MCF 10A (cell line): ENCODE measurements around the gene KRTAP17-1. TPM values are rescaled to one million over a fixed set of nuclear protein-coding genes. Genes with fewer than 3 reads are reported as not detected.

Experiments used
- BruUV-seq: library from RNA; stranded (reverse); fragments of 400-500 nt; replicated peaks from 2 replicates; lab custom pipeline; 2021; lab: Mats Ljungman, UMichigan
- CTCF ChIA-PET: fragments of 300-600 bp; sonication (Branson Sonifier 250); formaldehyde crosslinking; extraction: SDS; loops from one replicate; lab custom pipeline; 2021; ENCODE audit warnings: antibody characterized with exemption, inconsistent platforms; lab: Yijun Ruan, JAX
- POLR2A ChIA-PET: fragments of 300-600, 350-650 bp; sonication (Branson Sonifier 250); formaldehyde crosslinking; extraction: SDS; loops from one replicate; lab custom pipeline; 2020; ENCODE audit warnings: antibody characterized with exemption, inconsistent platforms; lab: Yijun Ruan, JAX
- DNase-seq: peaks from one replicate; pipeline ENCODE4 v3.0.0-alpha.2; 2018; ENCODE audit not compliant: unreplicated experiment
- H3K27ac Mint-ChIP-seq: one replicate; pipeline ENCODE4 v1.8.0; 2022; ENCODE audit warnings: mild to moderate bottlenecking, low read depth, mixed read lengths; ENCODE audit not compliant: unreplicated experiment
- H3K27me3 Mint-ChIP-seq: one replicate; pipeline ENCODE4 v1.8.0; 2022; ENCODE audit warnings: mixed read lengths; ENCODE audit not compliant: insufficient read depth, unreplicated experiment
- H3K36me3 Mint-ChIP-seq: one replicate; pipeline ENCODE4 v1.8.0; 2022; ENCODE audit warnings: mild to moderate bottlenecking, moderate library complexity, mixed read lengths; ENCODE audit not compliant: insufficient read depth, unreplicated experiment
- H3K4me1 Mint-ChIP-seq: one replicate; pipeline ENCODE4 v1.8.0; 2022; ENCODE audit warnings: mixed read lengths; ENCODE audit not compliant: insufficient read depth, unreplicated experiment
- H3K4me3 Mint-ChIP-seq: one replicate; pipeline ENCODE4 v1.8.0; 2022; ENCODE audit warnings: mild to moderate bottlenecking, moderate library complexity, mixed read lengths; ENCODE audit not compliant: unreplicated experiment
- H3K9me3 Mint-ChIP-seq: one replicate; pipeline ENCODE4 v1.8.0; 2022; ENCODE audit warnings: mixed read lengths; ENCODE audit not compliant: unreplicated experiment
- intact Hi-C: fragments of 100-400 bp; cut with micrococcal nuclease; formaldehyde crosslinking; loops from 2 replicates; pipeline ENCODE4 v1.14.1; 2022
- total RNA-seq: library from RNA; stranded (reverse); gene quantifications from 2 replicates; pipeline ENCODE4 v1.2.3, GENCODE V29; 2022
- TF ChIP-seq, protein P1 (sequence below): fragments of 200-600 bp; IDR thresholded peaks from one replicate; pipeline ENCODE4 v1.8.0; 2022; ENCODE audit warnings: antibody characterized with exemption, mild to moderate bottlenecking; ENCODE audit not compliant: unreplicated experiment

Gene KRTAP17-1
- total RNA-seq, 1 experiment from 2014 or later, result not detected

DNA sequence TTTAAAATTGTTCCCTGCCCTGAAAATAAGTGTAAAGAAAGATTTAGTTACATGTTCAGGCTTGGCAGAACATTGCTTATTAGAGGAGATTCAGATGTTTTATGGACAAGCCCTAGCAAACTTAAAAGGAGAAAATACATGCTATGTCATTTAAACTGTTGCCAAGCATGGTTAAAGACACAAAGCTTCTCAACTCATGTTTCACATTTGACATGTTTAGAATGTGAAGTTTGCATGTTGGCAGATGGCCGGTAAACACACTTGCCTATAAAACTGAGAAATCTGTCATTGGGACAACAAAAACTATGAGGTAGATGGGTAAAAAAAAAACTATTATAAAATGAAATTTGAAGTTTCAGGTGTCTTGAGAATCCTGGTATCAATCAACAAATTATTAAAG, 18.7 kb downstream of the KRTAP17-1 start:
- BruUV-seq, result no TSS peak
- TF ChIP-seq, protein P1, sequence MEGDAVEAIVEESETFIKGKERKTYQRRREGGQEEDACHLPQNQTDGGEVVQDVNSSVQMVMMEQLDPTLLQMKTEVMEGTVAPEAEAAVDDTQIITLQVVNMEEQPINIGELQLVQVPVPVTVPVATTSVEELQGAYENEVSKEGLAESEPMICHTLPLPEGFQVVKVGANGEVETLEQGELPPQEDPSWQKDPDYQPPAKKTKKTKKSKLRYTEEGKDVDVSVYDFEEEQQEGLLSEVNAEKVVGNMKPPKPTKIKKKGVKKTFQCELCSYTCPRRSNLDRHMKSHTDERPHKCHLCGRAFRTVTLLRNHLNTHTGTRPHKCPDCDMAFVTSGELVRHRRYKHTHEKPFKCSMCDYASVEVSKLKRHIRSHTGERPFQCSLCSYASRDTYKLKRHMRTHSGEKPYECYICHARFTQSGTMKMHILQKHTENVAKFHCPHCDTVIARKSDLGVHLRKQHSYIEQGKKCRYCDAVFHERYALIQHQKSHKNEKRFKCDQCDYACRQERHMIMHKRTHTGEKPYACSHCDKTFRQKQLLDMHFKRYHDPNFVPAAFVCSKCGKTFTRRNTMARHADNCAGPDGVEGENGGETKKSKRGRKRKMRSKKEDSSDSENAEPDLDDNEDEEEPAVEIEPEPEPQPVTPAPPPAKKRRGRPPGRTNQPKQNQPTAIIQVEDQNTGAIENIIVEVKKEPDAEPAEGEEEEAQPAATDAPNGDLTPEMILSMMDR, result no peak
- DNase-seq, result no peak
- H3K4me3 Mint-ChIP-seq, result no peak overlapping the region
- H3K9me3 Mint-ChIP-seq, result no peaks in the 10 kb centered on the region
- no peak overlapping the region for H3K27ac Mint-ChIP-seq
- H3K36me3 Mint-ChIP-seq, result no peaks in the 10 kb centered on the region
- ChIA-PET CTCF (no interaction called here), POLR2A (interaction anchor here (0.8 kb wide), 1 partner anchor 25 kb away, joined by 6 read pairs; no protein-coding TSS in a partner anchor)
- peaks cover 9% of the 10 kb centered on the region for H3K4me1 Mint-ChIP-seq
- H3K27me3 Mint-ChIP-seq, result no peaks in the 10 kb centered on the region
- intact Hi-C loops, result no loop called here

DNA sequence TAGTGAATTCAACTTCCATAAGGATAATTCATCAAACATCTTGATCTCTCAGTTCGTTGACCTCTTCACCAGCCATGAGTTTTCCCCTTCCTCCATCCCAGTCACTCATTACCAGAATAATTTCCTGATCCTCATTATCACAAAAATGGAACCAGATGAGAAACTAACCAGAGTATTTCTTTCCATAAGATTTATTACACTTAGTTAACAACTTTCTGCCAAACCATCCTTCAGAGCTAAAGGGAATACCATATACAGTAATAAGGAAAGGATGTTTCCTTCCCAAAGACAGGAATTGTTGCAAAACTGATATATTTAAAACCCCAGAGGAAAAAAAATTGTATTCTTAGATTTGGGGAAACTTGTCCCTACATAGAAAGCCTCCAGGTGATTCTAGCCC, 21.5 kb downstream of the KRTAP17-1 start:
- intact Hi-C loops, result no loop called here

DNA sequence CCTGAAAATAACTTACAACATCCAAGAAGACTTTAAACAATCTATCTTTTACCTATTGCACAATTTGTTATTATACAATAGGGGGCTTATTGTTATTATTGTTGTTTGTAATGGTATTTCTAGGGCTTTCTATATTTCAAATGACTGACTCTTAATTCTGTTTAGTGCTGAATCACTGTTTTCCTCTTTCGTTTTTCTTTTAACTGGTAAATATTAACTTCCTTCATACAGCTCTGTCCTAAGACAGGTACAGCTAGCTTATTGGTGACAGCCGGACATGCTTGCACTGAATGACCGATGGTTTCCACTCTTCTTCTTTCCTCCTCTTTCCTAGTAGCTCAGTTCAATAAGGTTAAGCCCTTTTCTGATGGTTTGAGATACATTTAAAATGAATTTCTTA, 28.5 kb downstream of the KRTAP17-1 start:
- CTCF ChIA-PET, result interaction anchor here (0.7 kb wide), 1 partner anchor 72 kb away, joined by 4 read pairs; no protein-coding TSS in a partner anchor
- no peak for DNase-seq
- intact Hi-C loops, result no loop called here
- no peak overlapping the region for H3K4me3 Mint-ChIP-seq
- BruUV-seq, result no TSS peak
- no peaks in the 10 kb centered on the region for H3K9me3 Mint-ChIP-seq
- POLR2A ChIA-PET, result no interaction called here
- no peaks in the 10 kb centered on the region for H3K36me3 Mint-ChIP-seq
- no peaks in the 10 kb centered on the region for H3K4me1 Mint-ChIP-seq
- TF ChIP-seq, protein P1, result no peak
- peaks cover 20% of the 10 kb centered on the region for H3K27me3 Mint-ChIP-seq
- H3K27ac Mint-ChIP-seq, result no peak overlapping the region

More for the DNA sequence above, 21.5 kb downstream of the KRTAP17-1 start:
- BruUV-seq, result no TSS peak
- no peaks in the 10 kb centered on the region for H3K4me1 Mint-ChIP-seq
- no peak for DNase-seq
- ChIA-PET CTCF (no interaction called here), POLR2A (no interaction called here)
- H3K9me3 Mint-ChIP-seq, result no peaks in the 10 kb centered on the region
- H3K36me3 Mint-ChIP-seq, result no peaks in the 10 kb centered on the region
- no peak overlapping the region for H3K4me3 Mint-ChIP-seq
- no peak overlapping the region for H3K27ac Mint-ChIP-seq
- no peaks in the 10 kb centered on the region for H3K27me3 Mint-ChIP-seq
- TF ChIP-seq, protein P1, result no peak

DNA sequence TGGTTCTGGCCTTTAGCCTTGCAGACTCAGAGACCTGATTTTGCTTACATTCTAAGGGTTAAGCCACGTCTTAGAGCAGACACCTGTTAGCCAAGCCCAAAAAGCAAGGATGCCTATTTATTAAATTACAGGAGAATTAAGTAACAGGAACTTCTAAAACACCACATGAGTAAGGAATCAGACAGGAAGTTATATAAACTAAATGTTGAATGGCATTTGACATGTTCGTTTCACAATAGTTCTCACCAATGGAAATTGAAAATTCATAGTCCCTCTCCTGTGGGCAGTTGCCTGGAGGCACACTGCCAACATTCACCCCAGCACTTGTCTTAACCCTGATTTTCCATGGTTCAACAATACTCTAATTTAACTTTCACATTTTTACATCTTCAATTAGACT, 31.0 kb downstream of the KRTAP17-1 start:
- intact Hi-C loops, result no loop called here
- ChIA-PET POLR2A (no interaction called here), CTCF (no interaction called here)
- BruUV-seq, result no TSS peak
- DNase-seq, result no peak
- no peak overlapping the region for H3K27ac Mint-ChIP-seq
- no peaks in the 10 kb centered on the region for H3K4me1 Mint-ChIP-seq
- H3K27me3 Mint-ChIP-seq, result peaks cover 41% of the 10 kb centered on the region
- no peak overlapping the region for H3K4me3 Mint-ChIP-seq
- H3K9me3 Mint-ChIP-seq, result no peaks in the 10 kb centered on the region
- TF ChIP-seq, protein P1, result no peak
- H3K36me3 Mint-ChIP-seq, result no peaks in the 10 kb centered on the region
